Vagina (tissue), 2 donors: ENCODE measurements around the gene TSHZ3. TPM values are rescaled to one million over a fixed set of nuclear protein-coding genes. Genes with fewer than 3 reads are reported as not detected.

Experiments
- DNase-seq, 2 donors: peaks; one replicate each; pipeline ENCODE4 v3.0.0-alpha.2; 2017; ENCODE audit errors: extremely low spot score in 2 of 2
- H3K27ac ChIP-seq: fragments of 200-600 bp; sonication (generic); one replicate; pipeline ENCODE4 v1.5.1; 2019
- H3K27me3 ChIP-seq: fragments of 200-600 bp; sonication (generic); one replicate; pipeline ENCODE4 v1.5.1; 2019
- H3K36me3 ChIP-seq, 2 donors: fragments of 200-600 bp; sonication (generic); one replicate each; pipeline ENCODE4 v1.5.1; 2017 to 2019
- H3K4me1 ChIP-seq: fragments of 200-600 bp; sonication (generic); one replicate; pipeline ENCODE4 v1.5.1; 2019
- H3K4me3 ChIP-seq, 2 donors: fragments of 200-600 bp; sonication (generic); 1 replicate in 1 of 2; 2 replicates in 1 of 2; pipeline ENCODE4 v1.5.1; 2016 to 2019
- H3K9me3 ChIP-seq: fragments of 200-600 bp; sonication (generic); one replicate; pipeline ENCODE4 v1.5.1; 2019
- POLR2A ChIP-seq, 2 donors: fragments of 450-650 bp; IDR thresholded peaks; one replicate each; pipeline ENCODE4 v1.6.1; 2017; ENCODE audit warnings: antibody characterized with exemption in 2 of 2, mild to moderate bottlenecking in 2 of 2, moderate library complexity in 2 of 2
- POLR2AphosphoS5 ChIP-seq, 2 donors: sonication (generic); formaldehyde crosslinking; IDR thresholded peaks; one replicate each; pipeline ENCODE4 v1.9.0; 2017; ENCODE audit warnings: antibody characterized with exemption in 2 of 2, mild to moderate bottlenecking in 2 of 2, low read depth in 1 of 2; ENCODE audit not compliant: insufficient read depth in 1 of 2
- intact Hi-C: fragments of 100-400 bp; cut with DNase I; formaldehyde crosslinking; loops from one replicate; pipeline ENCODE4 v1.15.1; 2023
- total RNA-seq: library from RNA; depleted of rRNA; stranded (reverse); fragments of >200 nt; gene quantifications from one replicate; pipeline ENCODE4 v1.2.3, GENCODE V29; 2016
- TF ChIP-seq, protein P1 (sequence below), 3 experiments: fragments of 450-650 bp in 2 of 3; fragments of 200-600 bp in 1 of 3; sonication (generic) in 1 of 3; IDR thresholded peaks; one replicate each; pipeline ENCODE4 v1.5.1; 2017 to 2019; ENCODE audit warnings: antibody characterized with exemption in 3 of 3, mild to moderate bottlenecking in 2 of 3, moderate library complexity in 2 of 3

TSHZ3 gene
- total RNA-seq, 1 donor from 2014 or later, result 13.5 TPM

DNA sequence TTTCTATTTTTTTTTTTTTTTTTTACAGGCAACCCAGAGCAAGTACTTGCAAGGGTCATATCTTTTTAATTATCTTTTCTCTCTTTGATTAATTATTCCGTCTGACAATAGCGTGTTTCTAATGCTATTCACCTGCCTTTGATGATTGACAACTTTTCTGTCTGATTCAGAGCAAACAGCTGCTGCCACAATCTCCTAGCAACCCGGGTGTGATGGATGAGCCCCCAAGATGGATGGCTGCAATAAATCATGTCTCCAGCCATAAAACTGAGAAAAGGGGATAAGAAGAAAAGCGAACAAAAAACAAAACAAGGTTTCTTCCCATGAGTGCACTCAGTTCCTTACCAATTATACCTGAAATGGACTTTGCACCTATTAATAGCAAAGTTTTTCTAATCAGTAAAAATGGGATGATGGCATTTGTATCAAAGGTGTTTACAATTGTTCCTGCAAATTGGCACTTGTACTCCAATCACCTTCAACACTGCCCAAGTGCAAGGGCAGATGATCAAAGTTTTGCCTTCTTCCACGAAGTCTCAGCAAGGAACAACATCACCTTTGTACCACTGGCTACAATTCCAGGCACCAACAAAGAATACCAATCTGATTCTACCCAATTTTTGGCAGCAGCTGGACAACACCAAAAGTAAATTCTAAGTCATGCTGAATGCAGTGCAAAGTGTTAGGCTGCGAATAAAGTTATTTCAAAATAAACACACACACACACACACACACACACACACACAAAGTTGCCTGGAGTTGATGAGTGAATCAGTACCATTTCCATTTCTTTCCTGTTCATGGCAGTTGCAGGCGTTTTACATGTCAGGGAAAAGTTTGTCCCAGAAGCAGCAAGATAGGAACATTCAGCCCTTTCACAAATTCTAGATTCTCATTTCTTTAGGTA lies 12.0 kb downstream of the TSHZ3 start:
- intact Hi-C loops, result no loop called here
- no peak for DNase-seq
- H3K4me1 ChIP-seq, result peaks cover 32% of the 10 kb centered on the region
- no peak overlapping the region for H3K27ac ChIP-seq
- TF ChIP-seq POLR2A (IDR thresholded peaks at IDR 0.05), result no peak
- TF ChIP-seq, protein P1, sequence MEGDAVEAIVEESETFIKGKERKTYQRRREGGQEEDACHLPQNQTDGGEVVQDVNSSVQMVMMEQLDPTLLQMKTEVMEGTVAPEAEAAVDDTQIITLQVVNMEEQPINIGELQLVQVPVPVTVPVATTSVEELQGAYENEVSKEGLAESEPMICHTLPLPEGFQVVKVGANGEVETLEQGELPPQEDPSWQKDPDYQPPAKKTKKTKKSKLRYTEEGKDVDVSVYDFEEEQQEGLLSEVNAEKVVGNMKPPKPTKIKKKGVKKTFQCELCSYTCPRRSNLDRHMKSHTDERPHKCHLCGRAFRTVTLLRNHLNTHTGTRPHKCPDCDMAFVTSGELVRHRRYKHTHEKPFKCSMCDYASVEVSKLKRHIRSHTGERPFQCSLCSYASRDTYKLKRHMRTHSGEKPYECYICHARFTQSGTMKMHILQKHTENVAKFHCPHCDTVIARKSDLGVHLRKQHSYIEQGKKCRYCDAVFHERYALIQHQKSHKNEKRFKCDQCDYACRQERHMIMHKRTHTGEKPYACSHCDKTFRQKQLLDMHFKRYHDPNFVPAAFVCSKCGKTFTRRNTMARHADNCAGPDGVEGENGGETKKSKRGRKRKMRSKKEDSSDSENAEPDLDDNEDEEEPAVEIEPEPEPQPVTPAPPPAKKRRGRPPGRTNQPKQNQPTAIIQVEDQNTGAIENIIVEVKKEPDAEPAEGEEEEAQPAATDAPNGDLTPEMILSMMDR (IDR thresholded peaks at IDR 0.05), result no peak
- no peak for TF ChIP-seq POLR2AphosphoS5 (IDR thresholded peaks at IDR 0.05; ENCODE audit: insufficient read depth in 1 of 2, low read depth in 1 of 2)
- H3K9me3 ChIP-seq, result no peaks in the 10 kb centered on the region
- no peaks in the 10 kb centered on the region for H3K27me3 ChIP-seq
- H3K4me3 ChIP-seq, result no peak overlapping the region
- H3K36me3 ChIP-seq, result no peaks in the 10 kb centered on the region

DNA sequence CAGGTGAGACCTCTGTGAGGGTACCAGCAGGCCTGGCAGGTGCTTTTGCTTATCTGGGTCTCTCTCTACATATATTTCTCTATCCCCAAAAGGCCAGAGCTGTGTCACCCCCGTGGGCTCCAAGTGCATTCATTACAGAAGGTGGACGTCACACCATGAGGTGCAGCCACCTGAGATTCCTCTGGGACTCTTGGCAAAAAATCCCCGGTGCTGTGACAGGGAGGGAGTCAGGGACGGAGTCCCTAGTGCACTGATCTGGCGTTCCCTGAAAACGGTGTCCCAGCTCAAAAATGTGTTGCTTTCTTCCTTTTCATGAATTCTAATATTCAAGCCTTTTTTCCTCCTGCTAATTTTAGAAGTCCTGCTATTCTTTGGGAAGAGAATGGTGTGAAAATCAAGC lies 13.5 kb downstream of the TSHZ3 start:
- Histone ChIP-seq H3K9me3 (no peaks in the 10 kb centered on the region), H3K27me3 (no peaks in the 10 kb centered on the region), H3K36me3 (no peaks in the 10 kb centered on the region), H3K4me3 (no peak overlapping the region), H3K27ac (no peak overlapping the region), H3K4me1 (peaks cover 28% of the 10 kb centered on the region)
- intact Hi-C loops, result no loop called here
- TF ChIP-seq, protein P1 (IDR thresholded peaks at IDR 0.05), result no peak
- no peak for TF ChIP-seq POLR2A (IDR thresholded peaks at IDR 0.05)
- TF ChIP-seq POLR2AphosphoS5 (IDR thresholded peaks at IDR 0.05; ENCODE audit: insufficient read depth in 1 of 2, low read depth in 1 of 2), result no peak
- DNase-seq, result no peak

DNA sequence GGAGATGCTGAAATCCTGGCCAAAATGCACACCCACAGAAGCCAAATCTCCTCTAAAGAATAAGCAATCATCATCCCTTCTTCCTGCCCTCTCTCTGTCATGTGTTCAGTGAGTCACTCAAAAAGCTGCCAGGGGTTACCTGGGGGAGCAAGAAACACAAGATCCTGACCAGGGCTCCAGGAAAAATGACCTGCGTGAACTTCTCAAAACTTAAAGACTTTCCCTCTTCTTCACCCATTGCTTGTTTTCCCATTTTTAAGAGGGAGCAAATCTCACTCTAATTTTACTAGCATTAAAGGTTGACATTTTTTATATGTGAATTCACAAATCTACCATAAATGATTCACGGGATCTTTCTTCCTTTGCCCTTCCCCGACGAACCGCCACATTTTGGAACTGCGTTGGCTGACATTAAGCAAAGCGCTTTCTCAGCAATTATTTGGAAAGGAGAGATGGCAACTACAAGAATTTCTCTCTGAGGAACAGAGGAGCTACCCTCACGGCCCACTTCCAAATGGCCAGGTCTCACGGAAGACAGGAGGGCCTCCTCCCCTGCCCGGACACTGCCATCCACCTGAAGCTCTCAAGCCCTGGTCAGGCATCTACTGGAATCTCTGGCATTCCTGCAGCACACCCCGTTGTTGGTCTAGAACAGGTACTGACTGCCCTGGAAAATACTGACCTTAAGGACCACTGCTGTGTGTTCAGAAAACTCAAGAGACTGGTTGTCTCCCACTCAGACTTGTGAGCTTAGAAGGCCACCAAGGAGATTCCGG lies 14.2 kb downstream of the TSHZ3 start:
- H3K4me3 ChIP-seq, result no peak overlapping the region
- no peak for DNase-seq
- intact Hi-C loops, result no loop called here
- no peaks in the 10 kb centered on the region for H3K36me3 ChIP-seq
- H3K4me1 ChIP-seq, result peaks cover 29% of the 10 kb centered on the region
- no peaks in the 10 kb centered on the region for H3K9me3 ChIP-seq
- no peak overlapping the region for H3K27ac ChIP-seq
- TF ChIP-seq POLR2AphosphoS5 (IDR thresholded peaks at IDR 0.05; ENCODE audit: insufficient read depth in 1 of 2, low read depth in 1 of 2) (no peak), POLR2A (IDR thresholded peaks at IDR 0.05) (no peak)
- TF ChIP-seq, protein P1 (IDR thresholded peaks at IDR 0.05), result no peak
- H3K27me3 ChIP-seq, result no peaks in the 10 kb centered on the region

DNA sequence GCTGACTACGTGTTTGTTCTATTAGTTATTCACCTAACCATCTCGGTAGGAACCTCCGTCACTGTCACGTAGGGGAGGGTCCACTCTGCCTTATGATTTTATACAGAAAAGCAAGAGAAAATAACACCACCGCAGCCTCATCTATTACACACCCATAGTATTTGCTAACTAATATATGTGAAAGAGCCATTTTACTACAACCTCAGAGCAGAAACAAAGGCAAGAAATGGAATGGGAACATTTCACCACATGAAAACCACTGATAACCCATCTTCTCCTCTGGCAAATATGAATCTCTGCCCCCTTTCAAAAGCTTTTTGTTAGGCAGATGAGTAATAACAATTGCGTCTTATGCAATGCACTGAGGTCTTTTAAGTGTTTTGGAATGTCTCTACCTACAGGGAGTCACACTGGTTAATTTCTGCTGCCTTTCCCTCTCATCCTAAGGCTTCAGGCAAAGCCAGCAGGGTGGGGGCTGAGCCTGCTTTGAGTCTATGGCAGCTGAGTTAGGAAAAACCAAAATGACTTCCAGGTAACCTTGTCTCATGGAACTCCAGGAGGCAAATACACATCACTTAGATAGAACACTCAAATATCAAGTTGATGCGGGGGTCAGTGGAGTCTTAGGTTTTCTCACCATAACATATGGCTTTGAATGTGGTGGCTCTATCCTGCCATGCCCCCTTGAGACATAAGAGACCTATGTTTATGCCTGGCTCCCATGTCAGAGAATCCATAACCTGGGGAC lies 15.0 kb downstream of the TSHZ3 start:
- no peaks in the 10 kb centered on the region for H3K36me3 ChIP-seq
- no peaks in the 10 kb centered on the region for H3K9me3 ChIP-seq
- no peak overlapping the region for H3K27ac ChIP-seq
- H3K4me3 ChIP-seq, result no peak overlapping the region
- TF ChIP-seq, protein P1 (IDR thresholded peaks at IDR 0.05), result no peak
- TF ChIP-seq POLR2A (IDR thresholded peaks at IDR 0.05) (no peak), POLR2AphosphoS5 (IDR thresholded peaks at IDR 0.05; ENCODE audit: insufficient read depth in 1 of 2, low read depth in 1 of 2) (no peak)
- no peaks in the 10 kb centered on the region for H3K27me3 ChIP-seq
- H3K4me1 ChIP-seq, result peaks cover 23% of the 10 kb centered on the region
- intact Hi-C loops, result no loop called here
- no peak for DNase-seq
